ENCODE measurements around the gene C11orf68. TPM values are rescaled to one million over a fixed set of nuclear protein-coding genes. Genes with fewer than 3 reads are reported as not detected.

The C11orf68 gene
- total RNA-seq, 1 donor from 2014 or later = 24.7 TPM

GRCh38 chr11:65944767-65945166 lies 25.9 kb upstream of the C11orf68 start:
- Mint-ChIP-seq H3K27me3 (ENCODE audit: unreplicated experiment) (peaks cover 6% of the 10 kb centered on the region), H3K4me1 (ENCODE audit: low read depth, unreplicated experiment) (no peaks in the 10 kb centered on the region), H3K36me3 (ENCODE audit: unreplicated experiment) (no peaks in the 10 kb centered on the region), H3K9me3 (ENCODE audit: unreplicated experiment) (peaks cover 7% of the 10 kb centered on the region), H3K4me3 (ENCODE audit: unreplicated experiment) (no peak overlapping the region), H3K27ac (ENCODE audit: unreplicated experiment) (no peak overlapping the region)
- no peak for DNase-seq
- no peak for TF ChIP-seq CTCF (IDR thresholded peaks at IDR 0.05; ENCODE audit: partially characterized antibody, unreplicated experiment)

GRCh38 chr11:65944191-65944590 lies 25.3 kb upstream of the C11orf68 start:
- no peak overlapping the region for H3K27ac Mint-ChIP-seq (ENCODE audit: unreplicated experiment)

GRCh38 chr11:65942531-65942930 lies 23.7 kb upstream of the C11orf68 start:
- Mint-ChIP-seq H3K4me3 (ENCODE audit: unreplicated experiment) (no peak overlapping the region), H3K9me3 (ENCODE audit: unreplicated experiment) (peaks cover 5% of the 10 kb centered on the region), H3K27ac (ENCODE audit: unreplicated experiment) (no peak overlapping the region), H3K36me3 (ENCODE audit: unreplicated experiment) (no peaks in the 10 kb centered on the region), H3K27me3 (ENCODE audit: unreplicated experiment) (peaks cover 6% of the 10 kb centered on the region), H3K4me1 (ENCODE audit: low read depth, unreplicated experiment) (no peaks in the 10 kb centered on the region)
- TF ChIP-seq CTCF (IDR thresholded peaks at IDR 0.05; ENCODE audit: partially characterized antibody, unreplicated experiment) = no peak
- no peak for DNase-seq

More at GRCh38 chr11:65944191-65944590, 25.3 kb upstream of the C11orf68 start:
- no peak overlapping the region for H3K4me3 Mint-ChIP-seq (ENCODE audit: unreplicated experiment)
- no peak for DNase-seq
- H3K36me3 Mint-ChIP-seq (ENCODE audit: unreplicated experiment) = no peaks in the 10 kb centered on the region
- peaks cover 6% of the 10 kb centered on the region for H3K27me3 Mint-ChIP-seq (ENCODE audit: unreplicated experiment)
- TF ChIP-seq CTCF (IDR thresholded peaks at IDR 0.05; ENCODE audit: partially characterized antibody, unreplicated experiment) = no peak
- peaks cover 7% of the 10 kb centered on the region for H3K9me3 Mint-ChIP-seq (ENCODE audit: unreplicated experiment)
- no peaks in the 10 kb centered on the region for H3K4me1 Mint-ChIP-seq (ENCODE audit: low read depth, unreplicated experiment)

GRCh38 chr11:65941720-65942310 lies 23.0 kb upstream of the C11orf68 start:
- peaks cover 3% of the 10 kb centered on the region for H3K27me3 Mint-ChIP-seq (ENCODE audit: unreplicated experiment)
- DNase-seq = no peak
- H3K4me3 Mint-ChIP-seq (ENCODE audit: unreplicated experiment) = no peak overlapping the region
- H3K4me1 Mint-ChIP-seq (ENCODE audit: low read depth, unreplicated experiment) = no peaks in the 10 kb centered on the region
- no peak overlapping the region for H3K27ac Mint-ChIP-seq (ENCODE audit: unreplicated experiment)
- peaks cover 5% of the 10 kb centered on the region for H3K9me3 Mint-ChIP-seq (ENCODE audit: unreplicated experiment)
- H3K36me3 Mint-ChIP-seq (ENCODE audit: unreplicated experiment) = no peaks in the 10 kb centered on the region
- no peak for TF ChIP-seq CTCF (IDR thresholded peaks at IDR 0.05; ENCODE audit: partially characterized antibody, unreplicated experiment)

GRCh38 chr11:65937766-65938165 lies 18.9 kb upstream of the C11orf68 start:
- no peak for DNase-seq
- Mint-ChIP-seq H3K27me3 (ENCODE audit: unreplicated experiment) (peaks cover 3% of the 10 kb centered on the region), H3K9me3 (ENCODE audit: unreplicated experiment) (peaks cover 5% of the 10 kb centered on the region), H3K36me3 (ENCODE audit: unreplicated experiment) (no peaks in the 10 kb centered on the region), H3K27ac (ENCODE audit: unreplicated experiment) (no peak overlapping the region), H3K4me1 (ENCODE audit: low read depth, unreplicated experiment) (peaks cover 2% of the 10 kb centered on the region), H3K4me3 (ENCODE audit: unreplicated experiment) (no peak overlapping the region)
- TF ChIP-seq CTCF (IDR thresholded peaks at IDR 0.05; ENCODE audit: partially characterized antibody, unreplicated experiment) = no peak
